ENCODE measurements around the gene PITPNM2. TPM values are rescaled to one million over a fixed set of nuclear protein-coding genes. Genes with fewer than 3 reads are reported as not detected.

The PITPNM2 gene
- total RNA-seq, 2 donors from 2014 or later, result 3.2 to 13.4 TPM

DNA sequence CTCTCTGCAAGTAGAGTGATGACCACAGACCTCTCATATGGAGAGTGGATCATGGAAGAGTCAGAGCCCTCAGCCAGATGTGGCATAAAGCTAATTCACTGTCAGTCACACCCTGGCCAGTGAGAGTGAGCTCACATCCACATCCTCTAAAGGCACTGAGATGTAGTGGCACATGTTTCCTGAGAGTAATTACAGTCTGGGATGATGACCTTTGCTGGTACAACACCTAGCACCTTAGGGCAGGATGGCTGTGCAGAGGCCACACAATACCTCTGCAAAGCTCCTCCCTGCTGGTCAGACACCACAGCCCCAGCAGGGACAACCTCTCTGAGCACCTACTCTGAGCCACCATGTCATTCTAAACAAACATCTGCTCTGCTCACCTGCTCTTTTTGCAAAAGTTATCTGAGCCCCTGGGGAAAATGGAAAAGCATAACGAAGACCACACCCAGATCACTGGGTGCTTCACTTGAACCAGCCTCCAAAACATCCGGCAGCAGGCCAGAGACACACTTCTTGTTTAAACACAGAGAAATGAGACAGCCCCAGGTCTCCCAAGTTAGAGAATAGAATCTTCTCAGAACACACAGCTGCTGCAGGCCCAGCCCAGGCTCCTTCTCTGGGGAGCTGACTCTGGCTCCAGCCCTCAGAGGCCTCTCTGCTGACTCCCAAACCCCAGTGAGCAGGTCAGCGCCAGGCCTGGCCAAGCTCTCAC is 30.3 kb downstream of the PITPNM2 start:
- Mint-ChIP-seq H3K36me3 (ENCODE audit: low read depth) (no peaks in the 10 kb centered on the region), H3K4me1 (no peaks in the 10 kb centered on the region), H3K4me3 (no peak overlapping the region), H3K27ac (peak overlapping the region; percentile 41), H3K27me3 (ENCODE audit: insufficient read depth) (no peaks in the 10 kb centered on the region), H3K9me3 (no peaks in the 10 kb centered on the region)
- no peaks in the 10 kb centered on the region for H3K4me1 ChIP-seq (ENCODE audit: control insufficient read depth, insufficient read depth, low read length)
- no peak overlapping the region for H3K4me3 ChIP-seq (ENCODE audit: low read length)
- H3K9me3 ChIP-seq (ENCODE audit: control insufficient read depth, low read length), result no peaks in the 10 kb centered on the region
- TF ChIP-seq, protein P1, sequence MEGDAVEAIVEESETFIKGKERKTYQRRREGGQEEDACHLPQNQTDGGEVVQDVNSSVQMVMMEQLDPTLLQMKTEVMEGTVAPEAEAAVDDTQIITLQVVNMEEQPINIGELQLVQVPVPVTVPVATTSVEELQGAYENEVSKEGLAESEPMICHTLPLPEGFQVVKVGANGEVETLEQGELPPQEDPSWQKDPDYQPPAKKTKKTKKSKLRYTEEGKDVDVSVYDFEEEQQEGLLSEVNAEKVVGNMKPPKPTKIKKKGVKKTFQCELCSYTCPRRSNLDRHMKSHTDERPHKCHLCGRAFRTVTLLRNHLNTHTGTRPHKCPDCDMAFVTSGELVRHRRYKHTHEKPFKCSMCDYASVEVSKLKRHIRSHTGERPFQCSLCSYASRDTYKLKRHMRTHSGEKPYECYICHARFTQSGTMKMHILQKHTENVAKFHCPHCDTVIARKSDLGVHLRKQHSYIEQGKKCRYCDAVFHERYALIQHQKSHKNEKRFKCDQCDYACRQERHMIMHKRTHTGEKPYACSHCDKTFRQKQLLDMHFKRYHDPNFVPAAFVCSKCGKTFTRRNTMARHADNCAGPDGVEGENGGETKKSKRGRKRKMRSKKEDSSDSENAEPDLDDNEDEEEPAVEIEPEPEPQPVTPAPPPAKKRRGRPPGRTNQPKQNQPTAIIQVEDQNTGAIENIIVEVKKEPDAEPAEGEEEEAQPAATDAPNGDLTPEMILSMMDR (conservative IDR thresholded peaks at IDR 0.05), result no peak
- no peaks in the 10 kb centered on the region for H3K27me3 ChIP-seq (ENCODE audit: control insufficient read depth, insufficient read depth, low read length, poor library complexity, severe bottlenecking)
- H3K9ac ChIP-seq (ENCODE audit: extremely low read depth, low read length, poor library complexity, severe bottlenecking), result no peak overlapping the region
- no peaks in the 10 kb centered on the region for H3K36me3 ChIP-seq (ENCODE audit: control insufficient read depth, insufficient read depth, low read length)
- peak; percentile 46 for DNase-seq
- H3K27ac ChIP-seq (ENCODE audit: low read depth, low read length), result no peak overlapping the region
- 93 to 97% methylated on average over 3 of the region's 3 CpGs for WGBS, 2 experiments (ENCODE audit: insufficient coverage in 1 of 2, insufficient read length in 1 of 2)

DNA sequence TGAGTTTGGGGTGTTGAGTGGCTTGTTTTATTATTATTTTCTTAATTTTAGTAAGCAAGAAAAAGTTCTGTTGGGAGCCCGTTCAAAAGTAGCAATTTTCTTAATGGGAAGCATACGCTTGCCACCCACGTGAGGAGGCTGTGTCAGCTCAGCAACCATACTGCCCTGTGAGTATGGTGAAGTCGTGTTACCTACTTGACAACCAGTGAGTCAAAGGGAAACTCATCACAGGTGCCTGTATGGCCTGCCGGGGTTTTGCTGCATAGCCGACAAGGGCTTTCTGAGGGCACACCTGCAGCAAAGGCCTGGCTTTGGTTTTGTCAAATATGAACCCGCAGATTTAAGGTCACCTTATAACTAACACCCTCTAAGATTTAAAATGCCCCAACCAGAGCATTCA is 31.1 kb downstream of the PITPNM2 start:
- no peaks in the 10 kb centered on the region for H3K27me3 Mint-ChIP-seq (ENCODE audit: insufficient read depth)
- WGBS, 2 experiments (ENCODE audit: insufficient coverage in 1 of 2, insufficient read length in 1 of 2), result 89 to 97% methylated on average over 3 to 7 of the region's 7 CpGs
- H3K36me3 Mint-ChIP-seq (ENCODE audit: low read depth), result no peaks in the 10 kb centered on the region
- H3K27ac ChIP-seq (ENCODE audit: low read depth, low read length), result no peak overlapping the region
- TF ChIP-seq, protein P1 (conservative IDR thresholded peaks at IDR 0.05), result no peak
- no peaks in the 10 kb centered on the region for H3K27me3 ChIP-seq (ENCODE audit: control insufficient read depth, insufficient read depth, low read length, poor library complexity, severe bottlenecking)
- H3K4me1 Mint-ChIP-seq, result no peaks in the 10 kb centered on the region
- no peaks in the 10 kb centered on the region for H3K4me1 ChIP-seq (ENCODE audit: control insufficient read depth, insufficient read depth, low read length)
- H3K4me3 Mint-ChIP-seq, result no peak overlapping the region
- H3K4me3 ChIP-seq (ENCODE audit: low read length), result no peak overlapping the region
- H3K36me3 ChIP-seq (ENCODE audit: control insufficient read depth, insufficient read depth, low read length), result no peaks in the 10 kb centered on the region
- DNase-seq, result peak; percentile 36
- H3K9me3 Mint-ChIP-seq, result no peaks in the 10 kb centered on the region
- H3K27ac Mint-ChIP-seq, result no peak overlapping the region
- H3K9me3 ChIP-seq (ENCODE audit: control insufficient read depth, low read length), result no peaks in the 10 kb centered on the region
- no peak overlapping the region for H3K9ac ChIP-seq (ENCODE audit: extremely low read depth, low read length, poor library complexity, severe bottlenecking)

DNA sequence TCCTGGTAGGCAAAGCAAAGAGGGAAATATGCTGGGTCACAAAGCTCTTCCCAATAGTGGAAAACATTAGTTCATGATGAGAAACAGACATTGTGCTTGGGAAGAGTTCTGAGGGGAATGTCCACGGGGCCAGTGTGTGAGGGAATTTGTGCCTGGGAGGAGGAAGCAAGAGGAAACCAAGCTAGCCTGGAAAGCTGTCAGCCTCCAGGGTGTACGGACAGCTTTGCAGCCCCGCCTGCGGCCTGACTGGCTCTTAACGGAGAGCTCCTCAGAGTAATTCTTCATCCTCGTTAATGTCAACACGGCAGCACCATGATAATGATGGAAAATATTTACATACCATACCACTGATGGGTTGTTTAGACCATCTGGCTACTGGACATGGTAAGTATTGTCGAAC is 32.4 kb downstream of the PITPNM2 start:
- TF ChIP-seq, protein P1 (conservative IDR thresholded peaks at IDR 0.05), result no peak
- H3K9ac ChIP-seq (ENCODE audit: extremely low read depth, low read length, poor library complexity, severe bottlenecking), result no peak overlapping the region
- H3K36me3 ChIP-seq (ENCODE audit: control insufficient read depth, insufficient read depth, low read length), result no peaks in the 10 kb centered on the region
- DNase-seq, result no peak
- no peak overlapping the region for H3K4me3 ChIP-seq (ENCODE audit: low read length)
- H3K27ac ChIP-seq (ENCODE audit: low read depth, low read length), result no peak overlapping the region
- Mint-ChIP-seq H3K27ac (no peak overlapping the region), H3K4me1 (no peaks in the 10 kb centered on the region), H3K27me3 (ENCODE audit: insufficient read depth) (no peaks in the 10 kb centered on the region), H3K9me3 (no peaks in the 10 kb centered on the region), H3K36me3 (ENCODE audit: low read depth) (no peaks in the 10 kb centered on the region), H3K4me3 (no peak overlapping the region)
- no peaks in the 10 kb centered on the region for H3K27me3 ChIP-seq (ENCODE audit: control insufficient read depth, insufficient read depth, low read length, poor library complexity, severe bottlenecking)
- WGBS, 2 experiments (ENCODE audit: insufficient coverage in 1 of 2, insufficient read length in 1 of 2), result 93 to 98% methylated on average over 8 of the region's 8 CpGs
- no peaks in the 10 kb centered on the region for H3K4me1 ChIP-seq (ENCODE audit: control insufficient read depth, insufficient read depth, low read length)
- H3K9me3 ChIP-seq (ENCODE audit: control insufficient read depth, low read length), result no peaks in the 10 kb centered on the region
